ENCODE measurements around the gene OR9Q1. TPM values are rescaled to one million over a fixed set of nuclear protein-coding genes. Genes with fewer than 3 reads are reported as not detected.

OR9Q1 gene
- total RNA-seq, 1 donor, result under 0.01 TPM

GRCh38 chr11:58030653-58031052 lies 7.0 kb downstream of the OR9Q1 start, which contains the start of gene OR6Q1:
TSS of gene OR6Q1 (plus strand) at chr11:58030953. CDS start at chr11:58030953, 0 bp downstream.
- DNase-seq (ENCODE audit: low read depth in 2 of 3, low spot score in 2 of 3), result no peak

- DNase-seq (ENCODE audit: low read depth in 2 of 3, low spot score in 2 of 3), result no peak
Observed at GRCh38 chr11:58034471-58034870, 10.8 kb downstream of the OR9Q1 start.

GRCh38 chr11:58039589-58039988 lies 15.9 kb downstream of the OR9Q1 start:
- no peak for DNase-seq (ENCODE audit: low read depth in 2 of 3, low spot score in 2 of 3)

- no peak for DNase-seq (ENCODE audit: low read depth in 2 of 3, low spot score in 2 of 3)
Observed at GRCh38 chr11:58043379-58043778, 19.7 kb downstream of the OR9Q1 start.

- DNase-seq (ENCODE audit: low read depth in 2 of 3, low spot score in 2 of 3), result no peak
Observed at GRCh38 chr11:58046231-58046630, 22.6 kb downstream of the OR9Q1 start.

- no peak for DNase-seq (ENCODE audit: low read depth in 2 of 3, low spot score in 2 of 3)
Observed at GRCh38 chr11:58047818-58048217, 24.1 kb downstream of the OR9Q1 start.

- DNase-seq (ENCODE audit: low read depth in 2 of 3, low spot score in 2 of 3), result no peak
Observed at GRCh38 chr11:58055806-58056401, 32.2 kb downstream of the OR9Q1 start.

GRCh38 chr11:58057481-58057880 lies 33.8 kb downstream of the OR9Q1 start:
- DNase-seq (ENCODE audit: low read depth in 2 of 3, low spot score in 2 of 3), result no peak

- DNase-seq (ENCODE audit: low read depth in 2 of 3, low spot score in 2 of 3), result no peak
Observed at GRCh38 chr11:58058276-58059006, 34.8 kb downstream of the OR9Q1 start.

- DNase-seq (ENCODE audit: low read depth in 2 of 3, low spot score in 2 of 3), result no peak
Observed at GRCh38 chr11:58059007-58059350, 35.3 kb downstream of the OR9Q1 start.

- DNase-seq (ENCODE audit: low read depth in 2 of 3, low spot score in 2 of 3), result no peak
Observed at GRCh38 chr11:58060535-58060934, 36.9 kb downstream of the OR9Q1 start.

- DNase-seq (ENCODE audit: low read depth in 2 of 3, low spot score in 2 of 3), result no peak
Observed at GRCh38 chr11:58060939-58061672, 37.4 kb downstream of the OR9Q1 start.

- no peak for DNase-seq (ENCODE audit: low read depth in 2 of 3, low spot score in 2 of 3)
Observed at GRCh38 chr11:58061813-58062212, 38.1 kb downstream of the OR9Q1 start.

GRCh38 chr11:58067685-58068084 lies 44.0 kb downstream of the OR9Q1 start:
- DNase-seq (ENCODE audit: low read depth in 2 of 3, low spot score in 2 of 3), result no peak

- no peak for DNase-seq (ENCODE audit: low read depth in 2 of 3, low spot score in 2 of 3)
Observed at GRCh38 chr11:58068655-58069054, 45.0 kb downstream of the OR9Q1 start.

GRCh38 chr11:58070585-58070984 lies 46.9 kb downstream of the OR9Q1 start:
- no peak for DNase-seq (ENCODE audit: low read depth in 2 of 3, low spot score in 2 of 3)

GRCh38 chr11:58075781-58076180 lies 52.1 kb downstream of the OR9Q1 start:
- no peak for DNase-seq (ENCODE audit: low read depth in 2 of 3, low spot score in 2 of 3)

- no peak for DNase-seq (ENCODE audit: low read depth in 2 of 3, low spot score in 2 of 3)
Observed at GRCh38 chr11:58086528-58086927, 62.8 kb downstream of the OR9Q1 start.

- DNase-seq (ENCODE audit: low read depth in 2 of 3, low spot score in 2 of 3), result no peak
Observed at GRCh38 chr11:58097437-58097836, 73.8 kb downstream of the OR9Q1 start.

- DNase-seq (ENCODE audit: low read depth in 2 of 3, low spot score in 2 of 3), result no peak
Observed at GRCh38 chr11:58121096-58121495, 97.4 kb downstream of the OR9Q1 start.

GRCh38 chr11:58125469-58125868 lies 101.8 kb downstream of the OR9Q1 start, which contains the start of gene OR9I1:
TSS of gene OR9I1 (minus strand) at chr11:58125530. CDS start at chr11:58119444, 6,086 bp downstream.
- DNase-seq (ENCODE audit: low read depth in 2 of 3, low spot score in 2 of 3), result no peak

- DNase-seq (ENCODE audit: low read depth in 2 of 3, low spot score in 2 of 3), result no peak
Observed at GRCh38 chr11:58127350-58127749, 103.7 kb downstream of the OR9Q1 start.
